HG03442 (cell line): ENCODE results near the gene EIF2AK2.

Experiments used
- ATAC-seq: cut with Tn5 transposase; IDR thresholded peaks from one replicate; pipeline ENCODE4 v1.9.1; 2021; ENCODE audit warnings: mild to moderate bottlenecking, moderate library complexity; ENCODE audit not compliant: unreplicated experiment

The EIF2AK2 gene

DNA sequence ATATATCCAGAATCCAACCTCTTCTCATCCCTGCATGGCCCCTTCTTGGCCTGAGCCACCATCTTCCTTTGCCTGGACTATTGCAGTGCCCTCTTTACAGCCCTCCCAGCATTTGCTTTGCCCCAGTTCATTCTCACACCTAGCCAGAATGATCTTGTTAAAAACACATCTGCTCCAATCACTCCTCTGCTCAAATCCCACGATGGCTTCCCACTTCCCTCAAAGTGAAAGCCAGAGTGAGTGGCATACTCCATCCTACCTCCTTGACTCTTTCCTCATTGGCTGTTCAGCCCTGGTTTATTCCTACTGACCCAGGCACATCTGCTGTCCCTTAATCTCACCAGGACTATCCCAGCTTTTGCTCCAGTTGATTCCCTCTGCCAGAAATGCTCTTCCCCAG lies 17.0 kb upstream of the EIF2AK2 start:
- no peak for ATAC-seq

DNA sequence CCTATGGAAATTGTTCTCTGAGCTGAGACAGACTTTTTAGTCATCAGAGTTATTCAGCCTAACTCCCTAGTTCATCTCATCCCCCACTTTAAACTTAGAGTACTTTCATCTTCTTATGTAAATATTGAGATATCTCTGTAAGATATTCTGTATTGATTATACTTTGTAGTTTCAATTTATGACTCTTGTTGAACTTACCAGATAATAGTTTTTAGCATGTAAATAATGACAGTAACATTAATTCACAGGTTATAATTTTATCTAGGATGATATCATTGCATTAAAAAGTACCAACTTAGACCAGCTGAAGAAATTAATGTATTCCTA lies 14.8 kb upstream of the EIF2AK2 start:
- ATAC-seq, result no peak

GRCh38 chr2:37168217-37168981 lies 11.6 kb upstream of the EIF2AK2 start:
- peak; percentile 52 for ATAC-seq

DNA sequence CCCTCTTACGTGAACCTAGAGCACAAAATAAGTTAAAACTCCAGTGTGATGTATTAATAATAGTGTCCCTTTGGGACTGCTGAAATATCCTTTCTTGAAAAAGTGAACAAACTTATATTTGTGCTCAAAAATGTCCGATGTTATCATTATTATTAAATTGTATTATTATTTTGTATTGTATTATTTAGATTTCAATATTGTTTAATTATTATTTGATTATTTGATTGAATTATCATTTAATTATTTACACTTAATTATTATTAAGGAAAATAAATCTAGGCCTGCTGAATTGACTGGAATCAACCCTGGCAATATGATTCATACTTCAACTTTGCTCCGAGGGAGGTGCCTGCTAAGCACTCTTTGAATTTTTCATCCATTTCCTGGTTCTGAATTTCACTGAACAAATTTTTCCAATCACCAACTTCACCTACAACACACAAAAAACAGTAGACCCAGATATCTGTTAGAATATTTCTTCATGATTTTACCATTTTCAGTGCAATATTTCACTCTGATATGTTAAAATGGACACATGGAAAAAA lies 10.9 kb upstream of the EIF2AK2 start:
- no peak for ATAC-seq

- ATAC-seq, result no peak
These were observed 8.0 kb upstream of the EIF2AK2 start for GRCh38 chr2:37164757-37165156.

DNA sequence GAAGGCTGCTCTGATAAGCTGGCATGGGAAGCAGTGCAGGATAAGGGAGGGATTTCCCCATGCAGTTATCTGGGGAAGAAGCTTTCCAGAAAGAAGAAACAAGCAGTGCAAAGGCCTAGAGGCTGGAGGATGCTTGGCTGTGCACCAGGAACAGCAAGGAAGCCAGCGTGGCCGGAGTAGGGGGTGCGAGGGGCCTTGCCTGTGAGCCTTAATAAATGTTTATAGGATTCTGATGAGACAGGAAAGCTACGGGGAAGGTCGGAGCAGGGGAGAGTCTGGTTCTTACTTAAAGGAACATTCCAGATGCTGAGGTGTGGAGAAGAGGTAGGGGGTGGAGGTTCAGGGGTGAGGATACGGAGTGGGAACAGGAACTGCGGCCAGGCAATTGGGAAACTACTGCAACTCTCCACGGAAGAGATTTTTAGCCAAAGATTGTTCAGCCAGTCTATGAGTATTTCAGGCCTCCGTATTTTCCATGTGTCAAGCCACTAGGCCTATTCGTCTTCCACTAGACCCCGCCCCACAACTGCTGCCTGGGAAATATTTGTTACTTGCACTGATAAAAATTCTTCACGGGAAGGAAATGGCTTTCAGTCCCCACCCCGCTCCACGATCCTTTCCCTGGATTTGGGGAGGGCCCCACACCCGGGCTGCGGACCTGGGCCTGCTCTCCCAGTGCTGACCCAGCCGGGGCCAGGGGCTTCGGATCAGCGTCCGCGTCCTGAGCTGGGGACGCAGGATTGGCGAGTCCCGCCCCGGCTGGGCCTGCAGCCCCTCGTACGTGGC lies 516 bp downstream of the EIF2AK2 start:
- ATAC-seq, result no peak

DNA sequence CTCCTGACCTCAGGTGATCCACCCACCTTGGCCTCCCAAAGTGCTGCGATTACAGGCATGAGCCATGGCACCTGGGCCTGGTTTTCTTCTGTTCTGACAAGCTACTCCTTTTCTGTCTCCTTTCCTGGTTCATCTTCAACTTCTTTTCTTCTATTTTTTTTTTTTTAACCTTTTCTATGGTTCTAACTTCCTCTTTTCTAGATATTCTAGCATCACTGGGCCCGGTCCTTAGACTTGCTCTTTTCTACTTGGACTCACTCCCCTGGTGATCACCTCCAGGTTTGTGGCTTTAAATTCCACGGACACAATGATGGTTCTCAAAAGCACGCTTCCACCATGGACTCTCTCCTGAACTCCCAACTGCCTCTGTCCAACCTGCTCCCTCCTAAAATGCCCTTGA lies 2.0 kb downstream of the EIF2AK2 start:
- no peak for ATAC-seq

DNA sequence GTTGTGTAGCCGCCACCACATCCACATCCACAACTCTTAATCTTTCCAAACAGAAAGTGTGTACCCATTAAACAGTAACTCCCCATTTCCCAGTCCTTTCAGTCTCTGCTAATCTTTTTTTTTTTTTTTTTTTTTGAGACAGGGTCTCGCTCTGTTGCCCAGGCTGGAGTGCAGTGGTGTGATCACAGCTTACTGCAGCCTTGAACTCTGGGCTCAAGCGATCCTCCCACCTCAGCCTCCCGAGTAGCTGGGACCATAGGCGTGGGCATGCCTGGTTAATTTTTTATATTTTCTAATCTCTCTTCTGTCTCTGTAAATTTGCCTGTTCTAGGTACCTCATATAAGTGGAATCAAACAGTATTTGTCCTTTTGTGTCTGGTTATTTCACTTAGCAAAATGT lies 3.6 kb downstream of the EIF2AK2 start:
- no peak for ATAC-seq

DNA sequence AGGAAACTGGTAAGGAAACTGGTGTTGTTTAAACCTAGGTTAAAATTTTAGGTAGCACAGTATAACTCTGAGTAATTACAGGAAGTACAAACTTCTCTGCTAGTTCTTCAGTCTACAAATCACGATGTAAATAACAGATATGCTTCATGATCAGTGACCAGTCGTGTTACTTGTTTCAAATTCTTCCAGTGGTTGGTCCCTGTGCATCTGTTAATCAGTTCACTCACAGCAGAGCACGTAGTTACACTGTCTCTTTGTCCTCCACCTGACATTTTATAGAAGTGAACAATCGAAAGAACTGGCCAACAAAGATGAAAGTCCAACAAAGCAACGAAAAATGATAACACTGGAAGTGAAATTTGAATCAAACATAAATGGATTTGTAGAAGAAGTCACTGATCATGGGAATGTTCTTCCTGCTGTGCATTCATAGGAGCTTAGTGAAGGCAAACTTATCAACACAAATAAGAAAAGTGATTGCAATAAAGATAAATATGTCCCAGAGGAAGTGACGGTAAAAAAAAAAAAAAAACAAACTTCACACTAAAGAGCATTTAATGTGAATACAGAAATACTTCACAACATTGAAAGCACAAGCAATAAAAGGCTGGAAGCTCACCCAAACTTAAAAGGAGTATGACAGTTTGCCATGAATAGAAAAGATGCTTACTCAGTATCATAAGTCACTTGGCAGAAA lies 7.0 kb downstream of the EIF2AK2 start:
- ATAC-seq, result no peak

GRCh38 chr2:37148325-37148724 lies 8.5 kb downstream of the EIF2AK2 start:
- no peak for ATAC-seq

DNA sequence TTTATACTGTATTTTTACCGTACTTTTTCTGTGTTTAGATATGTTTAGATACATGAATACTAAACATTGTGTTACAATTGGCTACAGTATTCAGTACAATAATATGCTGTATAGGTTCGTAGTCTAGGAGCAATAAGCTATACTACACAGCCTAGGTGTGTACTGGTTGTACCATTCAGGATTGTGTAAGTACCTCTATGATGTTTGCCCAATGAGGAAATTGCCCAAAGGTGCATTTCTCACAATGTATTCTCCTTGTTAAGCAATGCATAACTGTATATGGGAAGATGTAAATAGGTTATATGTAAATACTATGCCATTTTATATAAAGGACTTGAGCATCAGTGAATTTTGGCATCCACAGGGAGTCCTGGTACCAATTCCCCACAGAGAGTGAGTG lies 10.7 kb downstream of the EIF2AK2 start:
- no peak for ATAC-seq

DNA sequence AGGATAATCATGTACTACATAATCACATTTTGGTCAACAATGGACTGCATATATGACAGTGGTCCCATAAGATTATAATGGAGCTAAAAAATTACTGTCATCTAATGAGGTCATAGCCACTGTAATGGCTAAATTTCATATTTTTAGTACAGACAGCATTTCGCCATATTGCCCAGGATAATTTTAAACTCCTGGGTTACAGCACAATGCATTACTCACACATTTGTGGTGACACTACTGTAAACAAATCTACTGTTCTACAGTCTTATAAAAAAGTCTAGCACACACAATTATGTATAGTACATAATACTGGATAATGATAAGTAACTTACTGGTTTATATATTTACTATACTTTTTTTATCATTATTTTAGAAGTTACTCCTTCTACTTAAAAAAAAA lies 12.8 kb downstream of the EIF2AK2 start:
- no peak for ATAC-seq

DNA sequence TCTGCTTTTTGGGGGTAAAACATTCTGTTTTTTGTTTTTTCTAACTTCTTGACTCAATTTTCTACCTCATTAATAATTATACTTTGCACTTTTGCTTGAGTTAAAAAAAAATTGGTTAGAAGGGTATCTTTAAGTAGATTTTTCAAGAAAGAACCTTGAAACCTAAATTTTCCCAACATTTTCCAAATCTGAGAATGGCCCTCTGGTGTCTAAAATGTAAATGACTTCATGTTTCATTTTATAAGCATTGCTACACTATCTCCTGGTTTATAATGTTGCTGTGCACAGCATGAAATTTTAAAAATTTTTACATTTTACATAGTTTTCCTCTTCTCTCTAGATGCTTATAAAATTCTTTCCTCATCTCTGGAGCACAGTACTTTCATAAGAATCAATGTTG lies 14.2 kb downstream of the EIF2AK2 start:
- ATAC-seq, result no peak

DNA sequence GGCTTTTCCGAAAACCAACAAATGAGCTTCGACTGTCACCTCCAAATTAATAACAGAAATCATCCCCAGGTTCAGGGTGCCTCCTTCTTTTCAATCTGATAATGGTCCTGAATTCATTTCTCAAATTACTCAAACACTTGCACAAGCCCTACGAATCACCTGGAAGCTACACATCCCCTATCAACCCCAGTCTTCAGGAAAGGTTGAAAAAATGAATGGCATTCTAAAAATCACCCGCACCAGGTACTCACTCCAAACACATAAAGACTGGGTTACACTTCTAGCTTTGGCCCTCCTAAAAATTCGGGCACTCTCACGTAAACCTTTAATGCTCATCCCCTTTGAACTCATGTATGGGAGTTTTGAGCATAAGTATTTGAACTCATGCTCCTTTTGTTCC lies 23.9 kb downstream of the EIF2AK2 start:
- ATAC-seq, result no peak

GRCh38 chr2:37125416-37125815 lies 31.4 kb downstream of the EIF2AK2 start:
- no peak for ATAC-seq

GRCh38 chr2:37119157-37119556 lies 37.6 kb downstream of the EIF2AK2 start:
- ATAC-seq, result no peak

DNA sequence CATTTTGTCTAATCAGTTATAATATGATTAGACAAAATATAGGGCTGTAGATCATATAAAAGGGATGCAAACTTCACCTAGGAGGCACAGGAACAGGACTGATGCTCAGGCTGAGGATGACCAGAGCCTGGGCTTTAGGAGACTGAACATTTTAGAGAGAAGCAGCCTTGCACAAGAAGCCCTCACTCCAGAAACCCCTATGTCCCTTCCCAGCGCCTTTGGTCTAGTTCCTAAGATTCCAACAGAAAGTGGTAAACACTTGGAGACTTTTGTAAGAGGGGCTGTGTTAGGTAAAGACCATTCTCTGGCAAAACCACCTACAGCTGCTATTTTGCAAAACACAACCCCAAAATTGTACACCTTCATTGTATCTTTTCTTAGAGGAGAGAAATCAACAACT lies 39.2 kb downstream of the EIF2AK2 start:
- ATAC-seq, result no peak

- no peak for ATAC-seq
These were observed 44.8 kb downstream of the EIF2AK2 start for GRCh38 chr2:37111958-37112357.

GRCh38 chr2:37110306-37111212 lies 46.2 kb downstream of the EIF2AK2 start:
- ATAC-seq, result no peak

GRCh38 chr2:37109523-37109922 lies 47.3 kb downstream of the EIF2AK2 start:
- no peak for ATAC-seq

GRCh38 chr2:37105150-37105549 lies 51.6 kb downstream of the EIF2AK2 start:
- no peak for ATAC-seq
